B cell (primary cell): Measurements from ENCODE around the gene TRIP10. TPM values are rescaled to one million over a fixed set of nuclear protein-coding genes. Genes with fewer than 3 reads are reported as not detected.
"Not testable (repeated sequence)": the region's sequence is repeated elsewhere in the genome, so short reads cannot be mapped to it uniquely, and the experiment has no call there.

Experiments used
- ATAC-seq: fragments of 200-7000 bp; cut with Tn5 transposase; one replicate; pipeline ENCODE4 v1.10.0; 2021; ENCODE audit warnings: low read depth, mild to moderate bottlenecking, moderate number of reproducible peaks, moderate library complexity
- CTCF ChIA-PET: fragments of 350-600 bp; sonication (Branson Sonifier 250); formaldehyde crosslinking; loops from one replicate; lab custom pipeline; 2021; ENCODE audit warnings: antibody characterized with exemption, inconsistent platforms; lab: Charles Lee
- POLR2A ChIA-PET: fragments of 350-600 bp; sonication (Branson Sonifier 250); formaldehyde crosslinking; loops from one replicate; lab custom pipeline; 2021; ENCODE audit warnings: antibody characterized with exemption; lab: Charles Lee
- DNase-seq: peaks from one replicate; pipeline ENCODE4 v3.0.0; 2013
- H2AFZ ChIP-seq: 2 replicates; pipeline ENCODE4 v1.6.1; 2012; ENCODE audit warnings: mild to moderate bottlenecking, low read depth, low read length; ENCODE audit not compliant: insufficient read depth, poor library complexity, severe bottlenecking
- H3K27ac ChIP-seq, 2 donors: 1 replicate in 1 of 2; 2 replicates in 1 of 2; pipeline ENCODE4 v1.5.1; 2012 to 2013; ENCODE audit warnings: low read length in 2 of 2, mild to moderate bottlenecking in 2 of 2, moderate library complexity in 1 of 2
- H3K27me3 ChIP-seq, 4 experiments: fragments of 200-600 bp in 1 of 4; sonication (generic) in 1 of 4; replicated peaks in 1 of 4; 1 replicate in 2 of 4; 2 replicates in 2 of 4; pipeline versions ENCODE4 v1.6.1 to v1.7.0; 2013 to 2016; ENCODE audit warnings: low read length in 3 of 4, mild to moderate bottlenecking in 2 of 4, mixed read lengths in 1 of 4, moderate library complexity in 1 of 4; ENCODE audit not compliant: insufficient read depth in 4 of 4, control insufficient read depth in 3 of 4; ENCODE audit errors: control extremely low read depth in 1 of 4
- H3K36me3 ChIP-seq, 2 experiments: replicated peaks in 1 of 2; 1 replicate in 1 of 2; 2 replicates in 1 of 2; pipeline versions ENCODE4 v1.6.1 to v1.7.1; 2013; ENCODE audit warnings: low read length in 1 of 2; ENCODE audit not compliant: insufficient read depth in 2 of 2, control insufficient read depth in 1 of 2; ENCODE audit errors: control extremely low read depth in 1 of 2, extremely low read depth in 1 of 2
- H3K4me1 ChIP-seq, 2 donors: fragments of 200-600 bp in 1 of 2; sonication (generic) in 1 of 2; 1 replicate in 1 of 2; 2 replicates in 1 of 2; pipeline versions ENCODE4 v1.5.1 to v1.6.1; 2013 to 2017; ENCODE audit warnings: low read length in 2 of 2; ENCODE audit not compliant: control insufficient read depth in 2 of 2, insufficient read depth in 2 of 2
- H3K4me2 ChIP-seq: replicated peaks from 2 replicates; pipeline ENCODE3; 2012; ENCODE audit warnings: mild to moderate bottlenecking, low read depth, low read length; ENCODE audit not compliant: poor library complexity, severe bottlenecking
- H3K4me3 ChIP-seq, 5 experiments: fragments of 200-600 bp in 1 of 5; sonication (generic) in 1 of 5; 1 replicate in 3 of 5; 2 replicates in 2 of 5; pipeline versions ENCODE4 v1.5.1 to v1.7.0; 2011 to 2016; ENCODE audit warnings: low read length in 4 of 5, mild to moderate bottlenecking in 4 of 5, low read depth in 2 of 5, control low read depth in 1 of 5, moderate library complexity in 1 of 5; ENCODE audit not compliant: insufficient read depth in 1 of 5; ENCODE audit errors: control extremely low read depth in 1 of 5, extremely low read depth in 1 of 5
- H3K79me2 ChIP-seq: fragments of 200-600 bp; sonication (generic); one replicate; pipeline ENCODE4 v1.6.0; 2016; ENCODE audit warnings: low read length; ENCODE audit not compliant: control insufficient read depth, insufficient read depth
- H3K9ac ChIP-seq: fragments of 200-600 bp; sonication (generic); 2 replicates; pipeline ENCODE4 v1.6.1; 2017; ENCODE audit warnings: mild to moderate bottlenecking, low read length, moderate library complexity
- H3K9me3 ChIP-seq, 3 donors: one replicate each; pipeline versions ENCODE4 v1.6.1 to v1.7.1; 2013; ENCODE audit warnings: low read length in 2 of 3; ENCODE audit not compliant: control insufficient read depth in 2 of 3, insufficient read depth in 1 of 3; ENCODE audit errors: control extremely low read depth in 1 of 3
- H4K20me1 ChIP-seq: 2 replicates; pipeline ENCODE4 v1.6.0; 2012; ENCODE audit warnings: mild to moderate bottlenecking, low read length; ENCODE audit not compliant: insufficient read depth, control insufficient read depth, poor library complexity, severe bottlenecking
- H3K27ac Mint-ChIP-seq: one replicate; pipeline ENCODE4 v1.8.0; 2021; ENCODE audit warnings: mixed read lengths
- H3K27me3 Mint-ChIP-seq: one replicate; pipeline ENCODE4 v1.8.0; 2021; ENCODE audit warnings: mixed read lengths
- H3K4me1 Mint-ChIP-seq: one replicate; pipeline ENCODE4 v1.8.0; 2021; ENCODE audit warnings: mixed read lengths
- H3K4me3 Mint-ChIP-seq: one replicate; pipeline ENCODE4 v1.8.0; 2021; ENCODE audit warnings: mixed read lengths
- H3K9me3 Mint-ChIP-seq: one replicate; pipeline ENCODE4 v1.8.0; 2022; ENCODE audit warnings: mixed read lengths; ENCODE audit not compliant: insufficient read depth
- EZH2 ChIP-seq: IDR thresholded peaks from 2 replicates; pipeline ENCODE4 v1.6.1; 2012; ENCODE audit warnings: borderline replicate concordance, low read depth, mild to moderate bottlenecking, moderate library complexity, low read length; ENCODE audit not compliant: insufficient read depth, poor library complexity, severe bottlenecking
- WGBS: methylation state at CpG from one replicate; pipeline ENCODE4 v1.1.5; 2013; ENCODE audit warnings: missing lambda C conversion rate; ENCODE audit not compliant: insufficient coverage; 5-methylcytosine and 5-hydroxymethylcytosine counted together
- intact Hi-C: fragments of 100-400 bp; cut with micrococcal nuclease; formaldehyde crosslinking; loops from one replicate; pipeline ENCODE4 v1.10.0; 2022
- polyA plus RNA-seq: library from polyadenylated mRNA; depleted of rRNA; stranded (reverse); fragments of >200 nt; gene quantifications from 2 replicates; pipeline ENCODE4 v1.2.3, GENCODE V29; 2012
- total RNA-seq, 2 donors: library from RNA; stranded (reverse); fragments of 120-200 nt in 1 of 2; gene quantifications; 1 replicate in 1 of 2; 2 replicates in 1 of 2; pipeline versions ENCODE4 v1.2.3 to v1.2.4, GENCODE V29; 2013 to 2022
- TF ChIP-seq, protein P1 (sequence below): fragments of 200-600 bp; IDR thresholded peaks from one replicate; pipeline ENCODE4 v1.8.0; 2022; ENCODE audit warnings: antibody characterized with exemption, mild to moderate bottlenecking

The TRIP10 gene
- total and polyA plus RNA-seq, 2 donors (not counting 1 experiment from before 2014, with no cell fraction given): 5.9 to 42.7 TPM

DNA sequence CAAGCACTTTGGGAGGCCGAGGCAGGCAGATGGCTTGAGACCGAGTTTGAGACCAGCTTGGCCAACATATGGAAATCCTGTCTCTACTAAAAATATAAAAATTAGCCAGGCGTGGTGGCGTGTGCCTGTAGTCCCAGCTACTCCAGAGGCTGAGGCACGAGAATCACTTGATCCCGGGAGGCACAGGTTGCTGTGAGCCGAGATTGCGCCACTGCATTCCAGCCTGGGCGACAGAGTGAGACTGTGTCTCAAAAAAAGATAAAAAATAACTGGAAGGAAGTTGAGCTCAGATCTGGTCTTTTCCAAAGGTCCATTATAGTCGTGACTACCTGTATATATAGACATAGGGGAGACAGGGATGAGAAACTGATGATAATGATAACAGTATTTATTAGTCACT is 9.1 kb downstream of the TRIP10 start:
- CTCF ChIA-PET: interaction anchor here (0.6 to 1.7 kb wide), 2 partner anchors 8 to 115 kb away, joined by 3 to 6 read pairs; no protein-coding TSS in a partner anchor
- H3K9me3 ChIP-seq, H2AFZ ChIP-seq, H3K4me1 ChIP-seq, H3K4me3 Mint-ChIP-seq, ATAC-seq, POLR2A ChIA-PET, H3K9me3 Mint-ChIP-seq, H3K4me3 ChIP-seq, H3K27ac ChIP-seq, H3K4me1 Mint-ChIP-seq, DNase-seq, H3K27ac Mint-ChIP-seq, H3K4me2 ChIP-seq, H3K79me2 ChIP-seq, H3K9ac ChIP-seq, intact Hi-C loops, H3K27me3 Mint-ChIP-seq, H3K27me3 ChIP-seq: not testable (repeated sequence)
- Histone ChIP-seq H3K36me3 (peaks cover 0 to 38% of the 10 kb centered on the region in 2 experiments), H4K20me1 (peaks cover 11% of the 10 kb centered on the region)
- 97% methylated on average over 7 of the region's 10 CpGs for WGBS

DNA sequence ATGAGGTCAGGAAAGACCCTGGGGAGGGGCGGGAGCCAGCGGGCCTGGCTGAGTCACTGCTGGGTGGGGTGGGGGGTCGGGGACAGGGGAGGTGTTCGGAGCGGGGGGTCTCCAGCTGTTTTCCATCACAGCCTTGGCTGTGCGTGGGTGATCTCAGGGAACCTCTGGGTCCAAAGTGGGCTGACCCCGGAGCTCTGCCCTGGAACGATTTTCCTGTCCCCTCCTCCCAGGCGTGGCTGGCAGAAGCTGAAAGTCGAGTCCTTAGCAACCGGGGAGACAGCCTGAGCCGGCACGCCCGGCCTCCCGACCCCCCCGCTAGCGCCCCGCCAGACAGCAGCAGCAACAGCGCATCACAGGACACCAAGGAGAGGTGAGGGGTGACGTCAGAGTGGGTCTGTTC is 10.6 kb downstream of the TRIP10 start:
- ChIA-PET CTCF (interaction anchor here (0.6 to 1.3 kb wide), 3 partner anchors 9 to 113 kb away, joined by 3 to 4 read pairs (median 4); no protein-coding TSS in a partner anchor), POLR2A (no interaction called here)
- no peak overlapping the region for H3K4me3 ChIP-seq
- no peaks in the 10 kb centered on the region for H3K27me3 ChIP-seq
- intact Hi-C loops: loop anchor here (5.0 kb wide), 1 partner anchor 118 kb away; no protein-coding TSS in a partner anchor
- H3K9me3 ChIP-seq: no peaks in the 10 kb centered on the region
- H2AFZ ChIP-seq: no peak overlapping the region
- H3K36me3 ChIP-seq: peaks cover 0 to 42% of the 10 kb centered on the region in 2 experiments
- ATAC-seq (no peak), DNase-seq (no peak)
- no peak overlapping the region for H3K27ac ChIP-seq
- TF ChIP-seq, protein P1, sequence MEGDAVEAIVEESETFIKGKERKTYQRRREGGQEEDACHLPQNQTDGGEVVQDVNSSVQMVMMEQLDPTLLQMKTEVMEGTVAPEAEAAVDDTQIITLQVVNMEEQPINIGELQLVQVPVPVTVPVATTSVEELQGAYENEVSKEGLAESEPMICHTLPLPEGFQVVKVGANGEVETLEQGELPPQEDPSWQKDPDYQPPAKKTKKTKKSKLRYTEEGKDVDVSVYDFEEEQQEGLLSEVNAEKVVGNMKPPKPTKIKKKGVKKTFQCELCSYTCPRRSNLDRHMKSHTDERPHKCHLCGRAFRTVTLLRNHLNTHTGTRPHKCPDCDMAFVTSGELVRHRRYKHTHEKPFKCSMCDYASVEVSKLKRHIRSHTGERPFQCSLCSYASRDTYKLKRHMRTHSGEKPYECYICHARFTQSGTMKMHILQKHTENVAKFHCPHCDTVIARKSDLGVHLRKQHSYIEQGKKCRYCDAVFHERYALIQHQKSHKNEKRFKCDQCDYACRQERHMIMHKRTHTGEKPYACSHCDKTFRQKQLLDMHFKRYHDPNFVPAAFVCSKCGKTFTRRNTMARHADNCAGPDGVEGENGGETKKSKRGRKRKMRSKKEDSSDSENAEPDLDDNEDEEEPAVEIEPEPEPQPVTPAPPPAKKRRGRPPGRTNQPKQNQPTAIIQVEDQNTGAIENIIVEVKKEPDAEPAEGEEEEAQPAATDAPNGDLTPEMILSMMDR: no peak
- TF ChIP-seq EZH2: no peak
- no peaks in the 10 kb centered on the region for H3K9me3 Mint-ChIP-seq
- no peaks in the 10 kb centered on the region for H3K27me3 Mint-ChIP-seq
- H3K27ac Mint-ChIP-seq: no peak overlapping the region
- H3K4me2 ChIP-seq: no peak overlapping the region
- H3K4me3 Mint-ChIP-seq: no peak overlapping the region
- peaks cover 14% of the 10 kb centered on the region for H3K4me1 Mint-ChIP-seq
- 94% methylated on average over 7 of the region's 20 CpGs for WGBS
- no peak overlapping the region for H3K9ac ChIP-seq
- H3K79me2 ChIP-seq: peaks cover 14% of the 10 kb centered on the region
- peaks cover 23% of the 10 kb centered on the region for H4K20me1 ChIP-seq
- peaks cover 10 to 18% of the 10 kb centered on the region in 2 donors for H3K4me1 ChIP-seq
